Endothelial cell (in vitro differentiated cells): ENCODE results near the gene CCDC9. TPM values are rescaled to one million over a fixed set of nuclear protein-coding genes. Genes with fewer than 3 reads are reported as not detected.

Experiments used
- DNase-seq: peaks from one replicate; pipeline ENCODE4 v3.0.0; 2021; ENCODE audit warnings: low spot score
- H3K27ac Mint-ChIP-seq: one replicate; pipeline ENCODE4 v1.8.0; 2021; ENCODE audit warnings: mixed read lengths, inconsistent platforms; ENCODE audit not compliant: unreplicated experiment
- H3K27me3 Mint-ChIP-seq: one replicate; pipeline ENCODE4 v1.8.0; 2021; ENCODE audit warnings: mild to moderate bottlenecking, moderate library complexity, mixed read lengths, inconsistent platforms; ENCODE audit not compliant: unreplicated experiment
- H3K36me3 Mint-ChIP-seq: one replicate; pipeline ENCODE4 v1.8.0; 2021; ENCODE audit warnings: mild to moderate bottlenecking, low read depth, mixed read lengths, inconsistent platforms; ENCODE audit not compliant: unreplicated experiment
- H3K4me1 Mint-ChIP-seq: one replicate; pipeline ENCODE4 v1.8.0; 2021; ENCODE audit warnings: mild to moderate bottlenecking, mixed read lengths, inconsistent platforms; ENCODE audit not compliant: unreplicated experiment
- H3K4me3 Mint-ChIP-seq: one replicate; pipeline ENCODE4 v1.8.0; 2021; ENCODE audit warnings: mild to moderate bottlenecking, mixed read lengths, inconsistent platforms; ENCODE audit not compliant: unreplicated experiment
- H3K9me3 Mint-ChIP-seq: one replicate; pipeline ENCODE4 v1.8.0; 2021; ENCODE audit warnings: mixed read lengths, inconsistent platforms; ENCODE audit not compliant: unreplicated experiment
- total RNA-seq: library from RNA; stranded (reverse); fragmentation: NEBNext Ultra II Directional; extraction: Animal tissue kit (Norgen Biotek cat#: 25700); gene quantifications from one replicate; pipeline ENCODE4 v1.2.1, GENCODE V29; 2021; ENCODE audit not compliant: unreplicated experiment
- TF ChIP-seq, protein P1 (sequence below): fragments of 200-600 bp; sonication (generic); IDR thresholded peaks from one replicate; pipeline ENCODE4 v1.5.0; 2021; ENCODE audit warnings: antibody characterized with exemption; ENCODE audit not compliant: unreplicated experiment

The CCDC9 gene
- total RNA-seq, 1 donor from 2014 or later, result 28.0 TPM

DNA sequence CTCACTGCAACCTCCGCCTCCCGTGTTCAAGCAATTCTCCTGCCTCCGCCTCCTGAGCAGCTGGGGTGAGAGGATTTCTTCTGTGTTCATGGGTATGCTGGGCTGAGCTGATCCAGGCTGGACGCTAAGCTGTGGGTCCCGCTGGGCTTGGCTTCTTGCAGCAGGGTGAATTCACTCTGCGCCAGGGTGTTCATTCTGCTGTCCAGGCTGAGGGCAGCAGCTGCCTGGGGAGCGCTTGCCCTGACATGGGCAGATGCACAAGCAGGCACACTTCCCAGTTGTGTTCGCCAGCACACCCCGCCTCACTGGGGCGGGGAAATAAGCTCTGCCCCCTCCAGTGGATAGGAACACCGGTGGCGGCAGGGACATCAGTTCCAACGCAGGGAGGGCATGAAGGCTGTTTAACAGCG, 11.0 kb downstream of the CCDC9 start:
- TF ChIP-seq, protein P1, sequence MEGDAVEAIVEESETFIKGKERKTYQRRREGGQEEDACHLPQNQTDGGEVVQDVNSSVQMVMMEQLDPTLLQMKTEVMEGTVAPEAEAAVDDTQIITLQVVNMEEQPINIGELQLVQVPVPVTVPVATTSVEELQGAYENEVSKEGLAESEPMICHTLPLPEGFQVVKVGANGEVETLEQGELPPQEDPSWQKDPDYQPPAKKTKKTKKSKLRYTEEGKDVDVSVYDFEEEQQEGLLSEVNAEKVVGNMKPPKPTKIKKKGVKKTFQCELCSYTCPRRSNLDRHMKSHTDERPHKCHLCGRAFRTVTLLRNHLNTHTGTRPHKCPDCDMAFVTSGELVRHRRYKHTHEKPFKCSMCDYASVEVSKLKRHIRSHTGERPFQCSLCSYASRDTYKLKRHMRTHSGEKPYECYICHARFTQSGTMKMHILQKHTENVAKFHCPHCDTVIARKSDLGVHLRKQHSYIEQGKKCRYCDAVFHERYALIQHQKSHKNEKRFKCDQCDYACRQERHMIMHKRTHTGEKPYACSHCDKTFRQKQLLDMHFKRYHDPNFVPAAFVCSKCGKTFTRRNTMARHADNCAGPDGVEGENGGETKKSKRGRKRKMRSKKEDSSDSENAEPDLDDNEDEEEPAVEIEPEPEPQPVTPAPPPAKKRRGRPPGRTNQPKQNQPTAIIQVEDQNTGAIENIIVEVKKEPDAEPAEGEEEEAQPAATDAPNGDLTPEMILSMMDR, result no peak
- Mint-ChIP-seq H3K4me3 (no peak overlapping the region), H3K9me3 (no peaks in the 10 kb centered on the region), H3K27me3 (peaks cover 9% of the 10 kb centered on the region), H3K27ac (no peak overlapping the region), H3K4me1 (peaks cover 3% of the 10 kb centered on the region), H3K36me3 (peaks cover 40% of the 10 kb centered on the region)
- DNase-seq, result no peak

DNA sequence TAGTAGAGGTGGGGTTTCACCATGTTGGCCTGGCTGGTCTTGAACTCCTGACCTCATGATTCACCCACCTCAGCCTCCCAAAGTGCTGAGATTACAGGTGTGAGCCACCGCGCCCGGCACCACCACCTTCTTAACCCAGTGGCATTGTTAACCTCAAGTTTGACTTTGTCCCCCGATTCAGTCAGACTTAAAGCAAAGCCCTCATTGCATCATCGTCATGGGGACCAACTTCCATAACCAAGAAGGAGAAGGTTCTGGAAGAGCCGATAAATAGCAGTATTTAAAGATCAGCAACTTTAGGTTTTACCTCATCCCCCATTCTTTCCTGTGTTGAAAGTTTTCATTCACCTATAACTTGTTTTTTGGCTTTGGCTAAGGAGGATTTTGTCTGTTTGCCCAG, 11.7 kb downstream of the CCDC9 start:
- TF ChIP-seq, protein P1, result no peak
- H3K27me3 Mint-ChIP-seq, result peaks cover 12% of the 10 kb centered on the region
- DNase-seq, result no peak
- H3K4me3 Mint-ChIP-seq, result peak overlapping the region; percentile 56
- no peak overlapping the region for H3K27ac Mint-ChIP-seq
- peaks cover 10% of the 10 kb centered on the region for H3K4me1 Mint-ChIP-seq
- peaks cover 41% of the 10 kb centered on the region for H3K36me3 Mint-ChIP-seq
- no peaks in the 10 kb centered on the region for H3K9me3 Mint-ChIP-seq

DNA sequence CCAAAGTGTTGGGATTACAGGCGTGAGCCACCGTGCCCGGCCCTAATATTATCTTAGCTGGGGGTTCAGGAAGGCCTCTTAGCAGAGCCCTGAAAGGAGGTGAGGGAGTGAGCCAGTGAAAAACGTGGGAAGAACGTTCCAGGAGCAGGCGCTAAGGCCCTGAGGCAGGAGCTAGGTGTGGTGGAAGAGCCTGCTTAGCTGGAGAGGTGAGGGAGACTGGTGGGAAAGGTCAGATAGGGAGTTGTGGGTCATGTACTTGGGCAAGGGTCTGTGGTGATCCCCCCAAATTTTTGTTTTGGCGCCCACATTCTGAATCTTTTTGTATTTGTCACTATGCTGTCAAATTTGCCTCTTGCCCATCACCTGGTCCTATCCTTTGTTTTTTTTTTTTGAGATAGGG, 13.3 kb downstream of the CCDC9 start:
- H3K9me3 Mint-ChIP-seq, result no peaks in the 10 kb centered on the region
- H3K4me3 Mint-ChIP-seq, result peak overlapping the region; percentile 65
- H3K27me3 Mint-ChIP-seq, result peaks cover 14% of the 10 kb centered on the region
- no peak overlapping the region for H3K27ac Mint-ChIP-seq
- peaks cover 10% of the 10 kb centered on the region for H3K4me1 Mint-ChIP-seq
- TF ChIP-seq, protein P1, result no peak
- H3K36me3 Mint-ChIP-seq, result peaks cover 36% of the 10 kb centered on the region
- DNase-seq, result no peak

DNA sequence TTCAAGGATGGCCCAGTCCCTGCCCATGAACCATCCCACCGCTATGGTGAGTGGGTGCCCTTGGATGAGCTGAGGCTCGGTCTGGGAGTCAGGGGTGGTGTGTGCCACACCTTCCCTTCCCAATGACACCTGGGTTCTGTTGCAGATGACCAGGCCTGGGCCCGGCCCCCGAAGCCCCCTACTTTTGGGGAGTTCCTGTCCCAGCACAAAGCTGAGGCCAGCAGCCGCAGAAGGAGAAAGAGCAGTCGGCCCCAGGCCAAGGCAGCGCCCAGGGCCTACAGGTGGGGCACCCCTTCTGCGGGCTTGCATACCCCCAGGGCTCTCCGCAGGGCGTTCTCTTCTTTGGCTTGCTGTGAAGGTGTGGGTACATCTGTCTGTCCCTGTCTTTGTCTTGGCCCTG, 14.1 kb downstream of the CCDC9 start:
- Mint-ChIP-seq H3K27me3 (peaks cover 15% of the 10 kb centered on the region), H3K36me3 (peaks cover 33% of the 10 kb centered on the region), H3K4me1 (peaks cover 11% of the 10 kb centered on the region), H3K27ac (peak overlapping the region; percentile 5), H3K9me3 (no peaks in the 10 kb centered on the region), H3K4me3 (peak overlapping the region; percentile 80)
- DNase-seq, result no peak
- TF ChIP-seq, protein P1, result no peak

DNA sequence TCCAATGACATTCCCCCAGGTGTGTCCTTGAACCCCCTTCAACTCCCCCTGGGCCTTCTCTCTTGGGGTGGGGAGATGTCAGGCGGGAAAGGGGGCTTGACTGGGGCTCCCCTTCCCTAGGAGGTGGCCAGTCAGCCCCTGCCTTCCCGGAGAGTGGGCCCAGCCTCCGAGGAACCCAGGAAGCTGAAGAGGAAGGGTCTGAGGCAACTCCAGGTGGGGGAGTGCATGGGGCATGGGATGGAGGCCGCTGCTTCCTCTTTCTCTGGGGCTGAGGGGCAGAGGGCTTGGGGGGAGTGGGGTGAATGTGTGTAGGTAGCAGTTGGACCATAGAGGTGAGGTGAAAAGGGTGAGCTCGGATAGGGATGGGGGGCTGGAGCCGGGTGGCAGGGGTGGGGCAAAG, 15.6 kb downstream of the CCDC9 start:
- TF ChIP-seq, protein P1, result no peak
- Mint-ChIP-seq H3K27me3 (peaks cover 20% of the 10 kb centered on the region), H3K4me1 (peaks cover 15% of the 10 kb centered on the region), H3K36me3 (peaks cover 22% of the 10 kb centered on the region), H3K27ac (peak overlapping the region; percentile 45), H3K9me3 (no peaks in the 10 kb centered on the region), H3K4me3 (peak overlapping the region; percentile 88)
- no peak for DNase-seq
